ENCODE measurements around the gene PSMG2.
A peak's percentile ranks its signal among the peaks of the same experiment; 100 is the strongest.
"Not testable (repeated sequence)": the region's sequence is repeated elsewhere in the genome, so short reads cannot be mapped to it uniquely, and the experiment has no call there.

The PSMG2 gene

GRCh38 chr18:12722731-12723130 lies 19.9 kb downstream of the PSMG2 start:
- DNase-seq (ENCODE audit: low read depth), result no peak

- no peak for DNase-seq (ENCODE audit: low read depth)
These were observed 23.5 kb downstream of the PSMG2 start for GRCh38 chr18:12726331-12726730.

- DNase-seq (ENCODE audit: low read depth), result peak; percentile 66
These were observed 24.1 kb downstream of the PSMG2 start for GRCh38 chr18:12726774-12727550.

- no peak for DNase-seq (ENCODE audit: low read depth)
These were observed 34.5 kb downstream of the PSMG2 start for GRCh38 chr18:12737243-12737902.

- peak; percentile 68 for DNase-seq (ENCODE audit: low read depth)
These were observed 38.5 kb downstream of the PSMG2 start for GRCh38 chr18:12741351-12741750.

GRCh38 chr18:12742453-12742852 lies 39.6 kb downstream of the PSMG2 start:
- DNase-seq (ENCODE audit: low read depth), result peak; percentile 77

- peak; percentile 74 for DNase-seq (ENCODE audit: low read depth)
These were observed 41.3 kb downstream of the PSMG2 start for GRCh38 chr18:12744103-12744502.

GRCh38 chr18:12745095-12745795 lies 42.4 kb downstream of the PSMG2 start:
- no peak for DNase-seq (ENCODE audit: low read depth)

- DNase-seq (ENCODE audit: low read depth), result peak; percentile 50
These were observed 44.9 kb downstream of the PSMG2 start for GRCh38 chr18:12747530-12748315.

- DNase-seq (ENCODE audit: low read depth), result peak; percentile 27
These were observed 45.8 kb downstream of the PSMG2 start for GRCh38 chr18:12748671-12749070.

- no peak for DNase-seq (ENCODE audit: low read depth)
These were observed 46.3 kb downstream of the PSMG2 start for GRCh38 chr18:12749121-12749520.

- no peak for DNase-seq (ENCODE audit: low read depth)
These were observed 47.4 kb downstream of the PSMG2 start for GRCh38 chr18:12750076-12750714.

GRCh38 chr18:12750715-12751502 lies 48.1 kb downstream of the PSMG2 start:
- no peak for DNase-seq (ENCODE audit: low read depth)

GRCh38 chr18:12751503-12751884 lies 48.7 kb downstream of the PSMG2 start:
- DNase-seq (ENCODE audit: low read depth), result no peak

- no peak for DNase-seq (ENCODE audit: low read depth)
These were observed 49.0 kb downstream of the PSMG2 start for GRCh38 chr18:12751891-12752290.

GRCh38 chr18:12754511-12754910 lies 51.7 kb downstream of the PSMG2 start:
- DNase-seq (ENCODE audit: low read depth), result no peak

GRCh38 chr18:12755606-12756005 lies 52.8 kb downstream of the PSMG2 start:
- DNase-seq (ENCODE audit: low read depth), result not testable (repeated sequence)

GRCh38 chr18:12756619-12757239 lies 53.9 kb downstream of the PSMG2 start:
- not testable (repeated sequence) for DNase-seq (ENCODE audit: low read depth)

- DNase-seq (ENCODE audit: low read depth), result not testable (repeated sequence)
These were observed 55.7 kb downstream of the PSMG2 start for GRCh38 chr18:12758566-12758965.

- no peak for DNase-seq (ENCODE audit: low read depth)
These were observed 62.3 kb downstream of the PSMG2 start for GRCh38 chr18:12765126-12765525.

Measured in amniotic epithelial cell (primary cell).